ENCODE measurements around the gene E2F1.

DNA sequence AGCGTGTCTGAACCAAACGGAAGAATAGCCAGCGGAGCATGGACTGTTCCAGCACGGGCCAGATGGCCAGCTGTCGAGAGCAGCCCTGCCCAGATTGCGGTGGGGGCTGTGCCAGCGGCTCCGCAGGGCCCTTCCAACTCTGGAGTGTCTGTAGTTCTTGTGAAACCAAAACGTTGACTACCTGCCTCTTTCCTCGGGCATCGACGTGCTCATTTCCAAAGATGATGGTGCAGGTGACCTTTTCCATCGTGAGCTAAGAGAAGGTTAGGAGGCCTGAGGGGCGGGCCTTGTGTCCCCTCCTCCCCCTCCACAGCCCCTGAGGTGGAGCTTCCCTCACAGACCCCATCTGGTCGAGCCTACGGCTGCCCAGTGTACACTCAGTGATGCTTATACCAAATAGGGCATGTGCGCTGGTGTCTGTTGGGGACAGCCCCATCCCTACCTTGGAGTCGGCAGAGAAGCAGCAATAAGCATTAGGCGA, 36.9 kb downstream of the E2F1 start:
- TF ChIP-seq EZH2 (IDR thresholded peaks at IDR 0.05; ENCODE audit: borderline replicate concordance, low read depth, low read length, severe bottlenecking) = no peak
- TF ChIP-seq, protein P1, sequence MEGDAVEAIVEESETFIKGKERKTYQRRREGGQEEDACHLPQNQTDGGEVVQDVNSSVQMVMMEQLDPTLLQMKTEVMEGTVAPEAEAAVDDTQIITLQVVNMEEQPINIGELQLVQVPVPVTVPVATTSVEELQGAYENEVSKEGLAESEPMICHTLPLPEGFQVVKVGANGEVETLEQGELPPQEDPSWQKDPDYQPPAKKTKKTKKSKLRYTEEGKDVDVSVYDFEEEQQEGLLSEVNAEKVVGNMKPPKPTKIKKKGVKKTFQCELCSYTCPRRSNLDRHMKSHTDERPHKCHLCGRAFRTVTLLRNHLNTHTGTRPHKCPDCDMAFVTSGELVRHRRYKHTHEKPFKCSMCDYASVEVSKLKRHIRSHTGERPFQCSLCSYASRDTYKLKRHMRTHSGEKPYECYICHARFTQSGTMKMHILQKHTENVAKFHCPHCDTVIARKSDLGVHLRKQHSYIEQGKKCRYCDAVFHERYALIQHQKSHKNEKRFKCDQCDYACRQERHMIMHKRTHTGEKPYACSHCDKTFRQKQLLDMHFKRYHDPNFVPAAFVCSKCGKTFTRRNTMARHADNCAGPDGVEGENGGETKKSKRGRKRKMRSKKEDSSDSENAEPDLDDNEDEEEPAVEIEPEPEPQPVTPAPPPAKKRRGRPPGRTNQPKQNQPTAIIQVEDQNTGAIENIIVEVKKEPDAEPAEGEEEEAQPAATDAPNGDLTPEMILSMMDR (IDR thresholded peaks at IDR 0.05; ENCODE audit: extremely low read depth in 1 of 2, insufficient read depth in 1 of 2, low read depth in 1 of 2, low read length in 2 of 2) = no peak
- TF ChIP-seq POLR2A (IDR thresholded peaks at IDR 0.05; ENCODE audit: low read depth, low read length) = no peak
- TF ChIP-seq, protein P2, sequence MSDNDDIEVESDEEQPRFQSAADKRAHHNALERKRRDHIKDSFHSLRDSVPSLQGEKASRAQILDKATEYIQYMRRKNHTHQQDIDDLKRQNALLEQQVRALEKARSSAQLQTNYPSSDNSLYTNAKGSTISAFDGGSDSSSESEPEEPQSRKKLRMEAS (IDR thresholded peaks at IDR 0.05; ENCODE audit: insufficient read depth, insufficient read length) = no peak
